NCI-H526 treated with DMSO at 0.1 percent for 48 hours (cell line): ENCODE measurements around the gene COL17A1.

Experiments used
- DNase-seq: peaks from one replicate; lab custom pipeline; 2025; lab: John Stamatoyannopoulos, UW

The COL17A1 gene

GRCh38 chr10:104052431-104052830 lies 33.2 kb downstream of the COL17A1 start:
- no peak for DNase-seq

GRCh38 chr10:104049504-104050250 lies 36.0 kb downstream of the COL17A1 start:
- DNase-seq: no peak

DNA sequence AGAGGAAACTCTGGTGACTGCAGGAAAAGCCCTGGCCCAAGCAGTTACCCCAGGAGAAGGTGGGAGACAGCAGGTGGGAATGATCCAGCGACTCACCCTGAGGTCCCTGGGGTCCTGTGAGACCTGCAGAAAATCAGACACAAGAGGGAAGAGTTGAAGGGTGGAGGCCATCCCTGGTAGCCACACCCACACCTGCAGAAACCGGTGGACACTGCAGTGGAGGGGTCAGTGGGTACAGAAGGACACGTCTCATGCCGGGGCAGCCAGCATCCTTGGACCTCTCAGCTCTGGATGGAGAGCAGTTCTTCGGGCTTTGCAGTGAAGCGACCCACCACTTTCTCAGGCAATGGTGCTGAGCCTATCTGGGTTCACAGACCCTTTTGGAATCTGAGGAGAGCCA lies 39.0 kb downstream of the COL17A1 start:
- no peak for DNase-seq

- no peak for DNase-seq
Observed at GRCh38 chr10:104045151-104046089, 40.3 kb downstream of the COL17A1 start.

DNA sequence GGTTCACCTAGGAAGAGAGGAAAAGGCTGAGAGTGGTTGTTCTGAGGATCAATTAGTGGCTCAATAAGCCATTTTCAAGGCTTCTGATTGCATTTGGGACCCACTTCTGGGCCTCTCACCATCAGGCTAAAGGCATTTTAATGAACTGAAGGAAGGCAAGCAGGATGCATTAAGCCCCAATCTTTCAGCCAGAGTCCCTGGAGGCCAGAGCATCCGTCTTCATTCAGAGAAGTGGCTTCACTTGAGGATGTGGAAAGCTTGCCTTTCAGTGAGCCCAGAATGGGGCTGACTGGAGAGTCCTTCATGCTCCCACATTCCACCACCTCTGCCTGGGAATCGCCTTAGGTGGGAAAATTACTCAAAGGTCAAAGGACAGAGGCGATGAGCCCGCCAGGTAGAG lies 41.8 kb downstream of the COL17A1 start:
- DNase-seq: no peak

DNA sequence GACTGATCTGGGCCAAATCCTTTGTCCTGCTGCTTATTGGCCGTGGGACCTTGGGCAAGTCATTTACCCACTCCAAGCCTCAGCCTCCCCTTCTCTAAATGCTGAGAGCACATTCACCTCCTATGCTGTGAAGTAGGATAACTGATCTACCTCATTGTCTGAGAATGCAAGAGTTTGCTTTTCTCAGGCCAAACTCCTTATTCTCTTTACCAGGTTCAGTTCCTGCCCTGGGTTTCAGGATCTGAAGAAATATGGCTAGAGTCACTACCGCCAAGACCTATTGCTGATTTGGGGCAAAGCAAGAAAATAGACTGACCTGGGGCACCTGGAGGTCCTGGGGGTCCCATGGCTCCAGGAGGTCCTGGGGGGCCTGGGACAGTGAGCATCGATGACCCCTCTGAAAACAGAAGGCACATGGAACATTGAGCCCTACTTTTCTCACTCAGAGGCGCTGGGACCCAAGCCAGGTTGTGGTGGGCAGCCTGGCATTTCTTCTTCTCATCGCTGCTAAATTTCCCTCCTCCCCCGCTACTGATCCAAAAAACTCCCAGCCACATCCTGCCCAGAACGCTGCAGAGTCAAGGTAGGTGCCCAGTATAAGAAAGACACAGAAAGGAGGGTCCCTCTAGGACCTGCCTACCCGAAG lies 42.4 kb downstream of the COL17A1 start:
- no peak for DNase-seq

DNA sequence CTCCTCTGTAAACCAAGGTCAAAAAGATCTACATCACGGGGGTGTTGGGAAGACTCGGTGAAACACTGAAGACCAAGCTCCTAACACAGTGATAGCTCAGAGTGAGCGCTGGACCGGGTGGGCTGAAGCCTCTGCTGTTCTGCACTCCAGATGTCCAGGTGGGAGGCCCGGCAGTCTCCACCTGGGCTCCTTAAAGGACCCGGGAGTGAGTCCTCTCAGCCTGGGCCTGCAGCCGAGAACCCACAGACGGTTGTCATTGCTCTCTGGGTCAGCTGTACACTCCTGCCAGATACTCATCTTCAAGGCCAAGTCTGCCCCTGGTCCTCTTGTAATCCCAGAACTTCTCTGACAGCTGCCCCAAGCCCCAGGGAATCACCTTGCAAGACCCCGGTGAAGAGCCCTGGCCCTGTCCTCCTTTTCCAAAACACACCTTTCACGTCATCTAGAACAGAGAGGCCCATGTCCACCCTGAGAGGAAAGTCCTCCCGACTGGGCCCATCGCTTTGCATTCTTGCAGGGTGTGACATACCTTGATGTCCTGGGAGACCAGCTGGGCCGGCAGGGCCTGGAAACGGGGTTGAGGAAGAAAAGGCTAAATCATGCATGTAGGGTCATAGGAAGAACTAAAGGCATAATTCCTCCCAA lies 43.7 kb downstream of the COL17A1 start:
- DNase-seq: no peak

GRCh38 chr10:104040862-104041789 lies 44.6 kb downstream of the COL17A1 start:
- DNase-seq: no peak

DNA sequence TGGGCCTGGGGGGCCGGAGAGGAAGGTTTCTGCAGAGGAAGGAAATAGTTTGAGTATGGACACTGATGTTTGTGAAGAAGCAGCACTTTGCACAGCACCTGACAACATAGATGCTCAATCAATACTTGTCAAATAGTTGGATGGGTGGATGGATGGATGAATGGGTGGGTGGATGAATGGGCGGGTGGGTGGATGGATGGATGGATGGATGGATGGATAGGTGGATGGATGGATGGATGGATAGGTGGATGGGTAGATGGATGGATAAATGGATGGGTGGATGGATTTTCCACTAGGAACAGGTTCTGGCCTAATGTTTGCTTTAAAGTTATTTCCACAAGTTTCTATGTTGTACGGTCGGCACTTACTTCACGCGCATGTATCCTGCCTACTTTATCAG lies 45.3 kb downstream of the COL17A1 start:
- no peak for DNase-seq

DNA sequence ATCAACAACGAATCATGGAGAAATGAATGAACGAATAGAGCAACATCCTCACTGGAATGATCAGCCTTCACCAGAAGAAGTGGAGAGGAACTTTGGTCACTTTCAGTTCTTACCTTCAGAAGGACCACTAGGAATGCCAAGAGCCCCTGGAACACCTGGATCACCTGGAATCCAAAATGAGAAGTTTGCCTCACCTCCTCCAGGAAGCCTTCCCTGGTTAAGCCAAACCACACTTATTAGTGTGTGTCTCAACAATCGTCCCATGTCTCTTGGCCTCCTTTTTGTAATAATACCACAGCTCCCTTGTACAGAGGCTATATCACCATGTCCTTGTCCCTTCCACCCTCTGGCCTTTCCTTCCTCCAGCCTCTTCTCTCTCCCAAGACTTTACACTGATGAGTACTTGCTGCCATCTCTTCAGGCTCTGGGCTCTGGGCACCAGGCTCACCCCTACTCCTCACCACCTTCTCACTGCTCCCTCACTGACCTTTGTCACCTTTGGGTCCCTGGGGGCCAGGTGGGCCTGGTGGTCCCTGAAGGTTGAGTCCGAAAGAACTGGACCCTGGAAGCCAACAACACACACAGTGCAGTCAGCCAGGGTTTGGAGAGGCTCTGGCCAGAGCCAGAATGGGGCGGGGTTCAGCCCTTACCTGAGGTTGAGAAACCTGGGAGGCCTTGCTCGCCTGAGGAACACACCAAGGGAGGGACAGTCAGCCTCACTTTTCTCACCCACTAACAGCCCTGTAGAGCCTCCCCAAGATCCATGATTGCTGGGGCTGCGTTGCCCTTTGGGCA lies 46.5 kb downstream of the COL17A1 start:
- DNase-seq: no peak

DNA sequence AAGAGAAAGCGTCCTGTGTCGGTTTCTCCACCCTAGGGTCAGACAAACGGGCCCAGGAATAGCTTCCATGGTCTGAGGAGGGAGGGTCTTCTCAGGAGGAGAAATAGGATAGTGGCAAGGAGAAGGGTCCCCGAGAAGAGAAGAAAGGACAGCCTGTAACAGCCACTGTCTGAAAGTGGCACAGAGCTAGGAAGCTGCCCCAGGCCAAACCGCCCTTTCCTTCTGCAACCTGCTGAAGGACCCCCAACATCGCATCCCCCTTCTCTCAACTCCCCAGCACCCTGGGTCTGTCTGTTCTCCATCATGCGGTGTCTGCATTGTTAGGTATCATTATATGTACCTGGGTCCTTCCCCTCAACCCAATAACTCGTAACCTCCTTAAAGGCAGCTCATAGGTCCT lies 47.1 kb downstream of the COL17A1 start:
- DNase-seq: no peak

GRCh38 chr10:104037261-104037951 lies 48.3 kb downstream of the COL17A1 start:
- DNase-seq: no peak

DNA sequence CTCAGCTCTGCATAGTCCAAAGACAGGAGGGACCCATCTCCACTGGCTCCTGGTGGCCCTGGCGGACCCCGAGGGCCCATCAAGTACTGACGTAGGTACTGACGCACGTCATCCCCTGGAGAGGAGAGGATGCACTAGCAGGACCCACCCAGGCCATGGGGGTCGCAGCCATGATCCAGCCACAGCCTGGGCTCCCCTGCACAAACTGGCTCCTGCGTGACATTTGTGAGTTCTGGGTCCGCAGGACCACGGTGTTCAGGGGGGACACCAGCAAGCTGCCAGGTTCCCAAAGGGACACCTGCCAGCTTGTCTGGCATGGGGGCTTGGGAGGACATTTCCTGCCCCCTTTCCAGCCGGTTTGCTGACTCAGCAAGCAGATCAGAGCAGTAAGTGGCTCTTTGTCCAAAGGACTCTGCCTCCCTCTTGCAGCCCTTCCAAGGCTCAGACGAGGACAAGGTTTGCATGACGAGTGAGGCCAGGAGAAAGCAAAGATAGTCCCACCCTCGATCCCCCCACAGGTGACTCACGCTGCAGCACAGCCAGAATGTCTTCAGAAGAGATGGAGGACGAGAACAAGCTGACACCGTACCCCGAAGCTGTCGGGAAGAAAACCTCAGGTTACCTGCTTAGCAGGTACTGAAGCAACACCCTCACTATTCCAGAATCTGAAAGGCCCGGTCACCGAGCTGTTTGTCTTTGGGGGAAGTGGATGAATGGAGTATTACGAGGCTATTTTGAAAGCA lies 49.0 kb downstream of the COL17A1 start:
- no peak for DNase-seq

- DNase-seq: no peak
Observed at GRCh38 chr10:104036069-104036384, 49.7 kb downstream of the COL17A1 start.

- DNase-seq: no peak
Observed at GRCh38 chr10:104035194-104036068, 50.2 kb downstream of the COL17A1 start.

GRCh38 chr10:104034401-104035193 lies 51.1 kb downstream of the COL17A1 start:
- no peak for DNase-seq

- no peak for DNase-seq
Observed at GRCh38 chr10:104033966-104034365, 51.7 kb downstream of the COL17A1 start.
